GM12878 (cell line): Measurements from ENCODE around the gene KRT72. TPM values are rescaled to one million over a fixed set of nuclear protein-coding genes. Genes with fewer than 3 reads are reported as not detected.

Experiments used
- IRF4 ChIP-seq: IDR thresholded peaks from 2 replicates; pipeline ENCODE4 v1.6.1; 2011; ENCODE audit warnings: low read depth, low read length
- RB1 ChIP-seq: fragments of 450-650 bp; formaldehyde crosslinking; IDR thresholded peaks from 2 replicates; pipeline ENCODE4 v1.6.1; 2017; ENCODE audit warnings: mild to moderate bottlenecking, borderline replicate concordance
- polyA plus RNA-seq, 11 experiments: library from polyadenylated mRNA; depleted of rRNA in 4 of 11; unstranded in 6 of 11; stranded (reverse) in 5 of 11; fragments of >200 nt; fragmentation: Nextera tagmentation in 4 of 11; fragmentation: Illumina TruSeq in 1 of 11; extraction: Ambion mirVana in 4 of 11; extraction: Trizol in 1 of 11; gene quantifications; 1 replicate in 1 of 11; 2 replicates in 10 of 11; pipeline versions ENCODE4 v1.2.1 to v1.2.3, GENCODE V29; 2011 to 2016; ENCODE audit warnings: inconsistent platforms in 2 of 11, missing spikeins in 2 of 11, low read depth in 1 of 11
- total RNA-seq, 4 experiments: library from RNA; depleted of rRNA in 3 of 4; stranded (reverse); fragments of >200 nt in 3 of 4; fragmentation: Illumina TruSeq in 1 of 4; extraction: Trizol in 1 of 4; gene quantifications; 2 replicates each; pipeline versions ENCODE4 v1.2.1 to v1.2.3, GENCODE V29; 2013 to 2021
- TF ChIP-seq, protein P1 (sequence below): fragments of 450-650 bp; conservative IDR thresholded peaks from 2 replicates; pipeline ENCODE4 v1.6.1; 2017; ENCODE audit warnings: mild to moderate bottlenecking, moderate library complexity
- TF ChIP-seq, protein P2 (sequence below): IDR thresholded peaks from 2 replicates; pipeline ENCODE4 v1.6.1; 2012; ENCODE audit warnings: low read depth, low read length, improper control_type of control experiment
- TF ChIP-seq, protein P3 (sequence below): fragments of 450-650 bp; IDR thresholded peaks from 2 replicates; pipeline ENCODE4 v1.6.1; 2017; ENCODE audit warnings: mild to moderate bottlenecking, moderate library complexity

The KRT72 gene
- total and polyA plus RNA-seq, 10 of the 15 experiments (the other 5 are each of a cell fraction or from before 2014, with no cell fraction given), result not detected

GRCh38 chr12:52630008-52630500 lies 28.8 kb upstream of the KRT72 start (continued):
- TF ChIP-seq, protein P1, sequence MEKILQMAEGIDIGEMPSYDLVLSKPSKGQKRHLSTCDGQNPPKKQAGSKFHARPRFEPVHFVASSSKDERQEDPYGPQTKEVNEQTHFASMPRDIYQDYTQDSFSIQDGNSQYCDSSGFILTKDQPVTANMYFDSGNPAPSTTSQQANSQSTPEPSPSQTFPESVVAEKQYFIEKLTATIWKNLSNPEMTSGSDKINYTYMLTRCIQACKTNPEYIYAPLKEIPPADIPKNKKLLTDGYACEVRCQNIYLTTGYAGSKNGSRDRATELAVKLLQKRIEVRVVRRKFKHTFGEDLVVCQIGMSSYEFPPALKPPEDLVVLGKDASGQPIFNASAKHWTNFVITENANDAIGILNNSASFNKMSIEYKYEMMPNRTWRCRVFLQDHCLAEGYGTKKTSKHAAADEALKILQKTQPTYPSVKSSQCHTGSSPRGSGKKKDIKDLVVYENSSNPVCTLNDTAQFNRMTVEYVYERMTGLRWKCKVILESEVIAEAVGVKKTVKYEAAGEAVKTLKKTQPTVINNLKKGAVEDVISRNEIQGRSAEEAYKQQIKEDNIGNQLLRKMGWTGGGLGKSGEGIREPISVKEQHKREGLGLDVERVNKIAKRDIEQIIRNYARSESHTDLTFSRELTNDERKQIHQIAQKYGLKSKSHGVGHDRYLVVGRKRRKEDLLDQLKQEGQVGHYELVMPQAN, result no peak
- TF ChIP-seq, protein P2, sequence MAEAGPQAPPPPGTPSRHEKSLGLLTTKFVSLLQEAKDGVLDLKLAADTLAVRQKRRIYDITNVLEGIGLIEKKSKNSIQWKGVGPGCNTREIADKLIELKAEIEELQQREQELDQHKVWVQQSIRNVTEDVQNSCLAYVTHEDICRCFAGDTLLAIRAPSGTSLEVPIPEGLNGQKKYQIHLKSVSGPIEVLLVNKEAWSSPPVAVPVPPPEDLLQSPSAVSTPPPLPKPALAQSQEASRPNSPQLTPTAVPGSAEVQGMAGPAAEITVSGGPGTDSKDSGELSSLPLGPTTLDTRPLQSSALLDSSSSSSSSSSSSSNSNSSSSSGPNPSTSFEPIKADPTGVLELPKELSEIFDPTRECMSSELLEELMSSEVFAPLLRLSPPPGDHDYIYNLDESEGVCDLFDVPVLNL, result no peak
- TF ChIP-seq RB1 (no peak), IRF4 (no peak)
- TF ChIP-seq, protein P3, sequence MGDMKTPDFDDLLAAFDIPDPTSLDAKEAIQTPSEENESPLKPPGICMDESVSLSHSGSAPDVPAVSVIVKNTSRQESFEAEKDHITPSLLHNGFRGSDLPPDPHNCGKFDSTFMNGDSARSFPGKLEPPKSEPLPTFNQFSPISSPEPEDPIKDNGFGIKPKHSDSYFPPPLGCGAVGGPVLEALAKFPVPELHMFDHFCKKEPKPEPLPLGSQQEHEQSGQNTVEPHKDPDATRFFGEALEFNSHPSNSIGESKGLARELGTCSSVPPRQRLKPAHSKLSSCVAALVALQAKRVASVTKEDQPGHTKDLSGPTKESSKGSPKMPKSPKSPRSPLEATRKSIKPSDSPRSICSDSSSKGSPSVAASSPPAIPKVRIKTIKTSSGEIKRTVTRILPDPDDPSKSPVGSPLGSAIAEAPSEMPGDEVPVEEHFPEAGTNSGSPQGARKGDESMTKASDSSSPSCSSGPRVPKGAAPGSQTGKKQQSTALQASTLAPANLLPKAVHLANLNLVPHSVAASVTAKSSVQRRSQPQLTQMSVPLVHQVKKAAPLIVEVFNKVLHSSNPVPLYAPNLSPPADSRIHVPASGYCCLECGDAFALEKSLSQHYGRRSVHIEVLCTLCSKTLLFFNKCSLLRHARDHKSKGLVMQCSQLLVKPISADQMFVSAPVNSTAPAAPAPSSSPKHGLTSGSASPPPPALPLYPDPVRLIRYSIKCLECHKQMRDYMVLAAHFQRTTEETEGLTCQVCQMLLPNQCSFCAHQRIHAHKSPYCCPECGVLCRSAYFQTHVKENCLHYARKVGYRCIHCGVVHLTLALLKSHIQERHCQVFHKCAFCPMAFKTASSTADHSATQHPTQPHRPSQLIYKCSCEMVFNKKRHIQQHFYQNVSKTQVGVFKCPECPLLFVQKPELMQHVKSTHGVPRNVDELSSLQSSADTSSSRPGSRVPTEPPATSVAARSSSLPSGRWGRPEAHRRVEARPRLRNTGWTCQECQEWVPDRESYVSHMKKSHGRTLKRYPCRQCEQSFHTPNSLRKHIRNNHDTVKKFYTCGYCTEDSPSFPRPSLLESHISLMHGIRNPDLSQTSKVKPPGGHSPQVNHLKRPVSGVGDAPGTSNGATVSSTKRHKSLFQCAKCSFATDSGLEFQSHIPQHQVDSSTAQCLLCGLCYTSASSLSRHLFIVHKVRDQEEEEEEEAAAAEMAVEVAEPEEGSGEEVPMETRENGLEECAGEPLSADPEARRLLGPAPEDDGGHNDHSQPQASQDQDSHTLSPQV, result no peak
